Peyer's patch (tissue), 4 donors: ENCODE data around the gene FAM20C.

ENCODE experiments used
- POLR2A ChIP-seq, 2 donors: fragments of 450-650 bp; IDR thresholded peaks; one replicate each; pipeline ENCODE4 v1.5.1; 2017; ENCODE audit warnings: antibody characterized with exemption in 2 of 2, mild to moderate bottlenecking in 2 of 2, moderate library complexity in 2 of 2
- TF ChIP-seq, protein P1 (sequence below), 6 experiments: fragments of 450-650 bp in 4 of 6; fragments of 200-600 bp in 2 of 6; sonication (generic) in 1 of 6; IDR thresholded peaks; one replicate each; pipeline ENCODE4 v1.5.1; 2017 to 2019; ENCODE audit warnings: antibody characterized with exemption in 6 of 6, mild to moderate bottlenecking in 3 of 6, moderate library complexity in 1 of 6

DNA sequence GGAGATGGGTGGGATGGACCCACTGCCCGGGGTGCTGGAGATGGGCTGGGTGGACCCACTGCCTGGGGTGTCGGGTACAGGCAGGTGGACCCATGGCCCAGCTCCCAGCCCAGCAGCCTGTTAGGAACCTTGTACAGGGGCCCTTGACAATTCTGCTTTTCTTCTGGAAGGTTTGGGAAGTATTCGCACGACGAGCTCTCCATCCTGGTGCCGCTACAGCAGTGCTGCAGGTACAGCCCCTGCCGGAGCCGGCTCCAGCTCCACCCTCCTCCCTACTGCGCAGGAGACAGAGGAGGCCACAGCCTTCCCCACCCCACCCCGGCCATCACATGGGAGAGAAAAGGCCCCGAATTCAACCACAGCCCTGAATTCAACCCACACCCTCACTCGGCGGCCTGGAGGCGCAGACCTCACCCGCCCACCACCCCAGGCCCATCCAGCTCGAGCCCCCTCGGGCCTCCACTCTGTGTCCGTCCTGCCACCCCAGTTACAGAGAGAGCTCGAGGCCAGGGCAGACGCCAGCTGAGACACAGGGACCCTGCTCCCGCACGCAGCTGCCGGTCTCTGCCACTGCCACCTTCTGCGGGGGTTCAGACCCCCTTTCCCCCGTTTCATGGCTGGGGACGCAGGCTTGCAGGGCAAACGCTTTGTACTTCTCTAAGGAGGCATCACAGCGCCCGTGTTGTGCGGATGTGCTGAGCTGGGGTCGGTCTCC is 66.3 kb downstream of the FAM20C start:
- TF ChIP-seq, protein P1, sequence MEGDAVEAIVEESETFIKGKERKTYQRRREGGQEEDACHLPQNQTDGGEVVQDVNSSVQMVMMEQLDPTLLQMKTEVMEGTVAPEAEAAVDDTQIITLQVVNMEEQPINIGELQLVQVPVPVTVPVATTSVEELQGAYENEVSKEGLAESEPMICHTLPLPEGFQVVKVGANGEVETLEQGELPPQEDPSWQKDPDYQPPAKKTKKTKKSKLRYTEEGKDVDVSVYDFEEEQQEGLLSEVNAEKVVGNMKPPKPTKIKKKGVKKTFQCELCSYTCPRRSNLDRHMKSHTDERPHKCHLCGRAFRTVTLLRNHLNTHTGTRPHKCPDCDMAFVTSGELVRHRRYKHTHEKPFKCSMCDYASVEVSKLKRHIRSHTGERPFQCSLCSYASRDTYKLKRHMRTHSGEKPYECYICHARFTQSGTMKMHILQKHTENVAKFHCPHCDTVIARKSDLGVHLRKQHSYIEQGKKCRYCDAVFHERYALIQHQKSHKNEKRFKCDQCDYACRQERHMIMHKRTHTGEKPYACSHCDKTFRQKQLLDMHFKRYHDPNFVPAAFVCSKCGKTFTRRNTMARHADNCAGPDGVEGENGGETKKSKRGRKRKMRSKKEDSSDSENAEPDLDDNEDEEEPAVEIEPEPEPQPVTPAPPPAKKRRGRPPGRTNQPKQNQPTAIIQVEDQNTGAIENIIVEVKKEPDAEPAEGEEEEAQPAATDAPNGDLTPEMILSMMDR (IDR thresholded peaks at IDR 0.05), result no peak
- TF ChIP-seq POLR2A (IDR thresholded peaks at IDR 0.05), result no peak
